Lower leg skin (tissue), 4 donors: ENCODE data around the gene PGAP3. TPM values are rescaled to one million over a fixed set of nuclear protein-coding genes. Genes with fewer than 3 reads are reported as not detected.

Experiments used
- DNase-seq, 2 donors: peaks; one replicate each; pipeline ENCODE4 v3.0.0-alpha.2; 2019; ENCODE audit warnings: low spot score in 2 of 2
- H3K4me3 ChIP-seq: fragments of 200-600 bp; sonication (generic); 2 replicates; pipeline ENCODE4 v1.5.1; 2017; ENCODE audit warnings: mild to moderate bottlenecking, low read depth; ENCODE audit not compliant: poor library complexity, severe bottlenecking
- POLR2A ChIP-seq, 2 donors: fragments of 450-650 bp; IDR thresholded peaks; one replicate each; pipeline ENCODE4 v1.6.1; 2016 to 2017; ENCODE audit warnings: antibody characterized with exemption in 2 of 2, mild to moderate bottlenecking in 1 of 2, moderate library complexity in 1 of 2
- WGBS, 2 donors: methylation state at CpG; one replicate each; pipeline ENCODE4 v1.1.5; 2018; 5-methylcytosine and 5-hydroxymethylcytosine counted together
- intact Hi-C: fragments of 100-400 bp; cut with DNase I; formaldehyde crosslinking; loops from one replicate; pipeline ENCODE4 v1.15.0; 2023; ENCODE audit warnings: low total_unique reads
- total RNA-seq, 4 donors: library from RNA; depleted of rRNA; stranded (reverse); fragments of >200 nt; gene quantifications; one replicate each; pipeline ENCODE4 v1.1.0, GENCODE V29; 2016
- TF ChIP-seq, protein P1 (sequence below), 3 donors: fragments of 450-650 bp; IDR thresholded peaks; one replicate each; pipeline ENCODE4 v1.5.1; 2016; ENCODE audit warnings: antibody characterized with exemption in 3 of 3, mild to moderate bottlenecking in 3 of 3, moderate library complexity in 2 of 3

The PGAP3 gene
- total RNA-seq, 4 donors from 2014 or later: 24.2 to 41.4 (median 28.8) TPM

GRCh38 chr17:39641883-39642282, 46.0 kb downstream of the PGAP3 start:
- 72 to 74% methylated on average over 7 of the region's 7 CpGs for WGBS, 2 donors
- intact Hi-C loops: no loop called here
- TF ChIP-seq POLR2A (IDR thresholded peaks at IDR 0.05): no peak
- TF ChIP-seq, protein P1, sequence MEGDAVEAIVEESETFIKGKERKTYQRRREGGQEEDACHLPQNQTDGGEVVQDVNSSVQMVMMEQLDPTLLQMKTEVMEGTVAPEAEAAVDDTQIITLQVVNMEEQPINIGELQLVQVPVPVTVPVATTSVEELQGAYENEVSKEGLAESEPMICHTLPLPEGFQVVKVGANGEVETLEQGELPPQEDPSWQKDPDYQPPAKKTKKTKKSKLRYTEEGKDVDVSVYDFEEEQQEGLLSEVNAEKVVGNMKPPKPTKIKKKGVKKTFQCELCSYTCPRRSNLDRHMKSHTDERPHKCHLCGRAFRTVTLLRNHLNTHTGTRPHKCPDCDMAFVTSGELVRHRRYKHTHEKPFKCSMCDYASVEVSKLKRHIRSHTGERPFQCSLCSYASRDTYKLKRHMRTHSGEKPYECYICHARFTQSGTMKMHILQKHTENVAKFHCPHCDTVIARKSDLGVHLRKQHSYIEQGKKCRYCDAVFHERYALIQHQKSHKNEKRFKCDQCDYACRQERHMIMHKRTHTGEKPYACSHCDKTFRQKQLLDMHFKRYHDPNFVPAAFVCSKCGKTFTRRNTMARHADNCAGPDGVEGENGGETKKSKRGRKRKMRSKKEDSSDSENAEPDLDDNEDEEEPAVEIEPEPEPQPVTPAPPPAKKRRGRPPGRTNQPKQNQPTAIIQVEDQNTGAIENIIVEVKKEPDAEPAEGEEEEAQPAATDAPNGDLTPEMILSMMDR (IDR thresholded peaks at IDR 0.05): no peak
- DNase-seq: no peak
- H3K4me3 ChIP-seq: no peak overlapping the region

- 92 to 97% methylated on average over 4 of the region's 4 CpGs for WGBS, 2 donors
- TF ChIP-seq, protein P1 (IDR thresholded peaks at IDR 0.05): no peak
- no peak for TF ChIP-seq POLR2A (IDR thresholded peaks at IDR 0.05)
- no peak for DNase-seq
- H3K4me3 ChIP-seq: no peak overlapping the region
- intact Hi-C loops: no loop called here
Observed at GRCh38 chr17:39641097-39641496, 46.8 kb downstream of the PGAP3 start.

GRCh38 chr17:39640591-39641031, 47.2 kb downstream of the PGAP3 start:
- no peak for TF ChIP-seq POLR2A (IDR thresholded peaks at IDR 0.05)
- TF ChIP-seq, protein P1 (IDR thresholded peaks at IDR 0.05): no peak
- DNase-seq: no peak
- no peak overlapping the region for H3K4me3 ChIP-seq
- intact Hi-C loops: no loop called here
- 57 to 59% methylated on average over 4 of the region's 4 CpGs for WGBS, 2 donors

DNA sequence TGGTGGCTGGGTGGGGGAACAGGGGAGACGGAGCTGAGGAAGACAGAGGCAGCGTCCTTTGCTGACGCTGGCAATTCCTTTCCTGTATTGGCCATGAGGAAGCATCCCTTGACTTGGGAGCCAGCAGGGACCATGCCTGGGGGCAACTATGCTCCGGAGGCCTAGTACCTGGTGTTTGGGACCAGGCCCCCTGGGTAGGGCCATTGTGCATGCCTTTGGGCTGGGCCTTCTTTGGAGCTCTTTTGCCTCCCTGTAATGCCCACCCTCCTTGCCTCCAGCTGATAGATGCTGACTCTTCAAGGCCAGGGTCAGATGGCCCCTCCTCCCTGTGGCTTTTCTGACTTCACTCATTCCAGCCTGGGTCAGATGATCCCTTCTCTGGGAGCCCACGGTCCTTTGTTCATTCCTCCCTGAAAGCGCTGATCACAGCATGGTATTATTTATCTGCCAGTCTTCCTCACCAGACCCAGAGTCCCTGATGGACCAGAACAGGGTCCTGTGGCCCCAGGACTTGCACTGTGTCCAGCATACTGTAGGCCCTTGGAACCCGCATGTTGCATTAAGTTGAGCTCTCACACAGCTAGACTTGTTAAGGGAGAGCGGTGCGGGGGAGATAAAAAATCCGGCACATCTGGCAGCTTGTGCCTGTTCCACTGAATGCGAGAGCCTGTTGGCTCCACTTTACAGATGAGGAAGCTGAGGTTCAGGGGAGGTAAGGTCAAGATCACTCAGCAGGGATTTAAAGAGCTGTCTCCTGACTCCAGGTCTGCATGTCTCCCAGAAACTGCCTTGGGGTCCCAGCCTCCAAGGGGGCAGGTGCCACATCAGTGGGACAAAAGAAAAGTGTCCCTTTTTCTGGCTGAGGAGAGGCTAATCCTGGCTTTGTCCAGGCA, 48.0 kb downstream of the PGAP3 start:
- intact Hi-C loops: no loop called here
- no peak for DNase-seq
- 85 to 88% methylated on average over 11 of the region's 11 CpGs for WGBS, 2 donors
- no peak for TF ChIP-seq POLR2A (IDR thresholded peaks at IDR 0.05)
- TF ChIP-seq, protein P1 (IDR thresholded peaks at IDR 0.05): no peak
- H3K4me3 ChIP-seq: no peak overlapping the region

GRCh38 chr17:39639043-39639442, 48.8 kb downstream of the PGAP3 start:
- intact Hi-C loops: no loop called here
- TF ChIP-seq, protein P1 (IDR thresholded peaks at IDR 0.05): no peak
- no peak for TF ChIP-seq POLR2A (IDR thresholded peaks at IDR 0.05)
- WGBS, 2 donors: 73 to 86% methylated on average over 2 of the region's 2 CpGs
- no peak for DNase-seq
- no peak overlapping the region for H3K4me3 ChIP-seq
